Measurements from ENCODE around the gene SLC6A1. TPM values are rescaled to one million over a fixed set of nuclear protein-coding genes. Genes with fewer than 3 reads are reported as not detected.

Gene SLC6A1
- total RNA-seq, 2 donors from 2014 or later = 0.05 to 0.21 TPM

GRCh38 chr3:11010426-11011165 is 18.0 kb downstream of the SLC6A1 start:
- no peak for TF ChIP-seq CTCF (IDR thresholded peaks at IDR 0.05)
- no peak for DNase-seq
- no peaks in the 10 kb centered on the region for H3K9me3 ChIP-seq
- intact Hi-C loops (cut with DNase I) = no loop called here
- H3K9ac ChIP-seq (ENCODE audit: low read depth in 2 of 2, low read length in 2 of 2) = no peak overlapping the region
- no peaks in the 10 kb centered on the region for H3K4me1 ChIP-seq
- H3K27me3 ChIP-seq = no peaks in the 10 kb centered on the region
- no peak overlapping the region for H3K4me3 ChIP-seq
- H3K27ac ChIP-seq = no peak overlapping the region
- H3K36me3 ChIP-seq = no peaks in the 10 kb centered on the region

GRCh38 chr3:11014253-11014652 is 21.7 kb downstream of the SLC6A1 start:
- Histone ChIP-seq H3K4me3 (no peak overlapping the region), H3K9ac (ENCODE audit: low read depth in 2 of 2, low read length in 2 of 2) (no peak overlapping the region), H3K27ac (no peak overlapping the region), H3K27me3 (no peaks in the 10 kb centered on the region), H3K4me1 (no peaks in the 10 kb centered on the region), H3K9me3 (no peaks in the 10 kb centered on the region), H3K36me3 (no peaks in the 10 kb centered on the region)
- DNase-seq = no peak
- intact Hi-C loops (cut with DNase I) = no loop called here
- no peak for TF ChIP-seq CTCF (IDR thresholded peaks at IDR 0.05)

GRCh38 chr3:11014752-11015151 is 22.2 kb downstream of the SLC6A1 start:
- intact Hi-C loops (cut with DNase I) = no loop called here
- H3K9me3 ChIP-seq = no peaks in the 10 kb centered on the region
- H3K36me3 ChIP-seq = no peaks in the 10 kb centered on the region
- H3K27me3 ChIP-seq = no peaks in the 10 kb centered on the region
- no peak overlapping the region for H3K27ac ChIP-seq
- H3K9ac ChIP-seq (ENCODE audit: low read depth in 2 of 2, low read length in 2 of 2) = no peak overlapping the region
- no peaks in the 10 kb centered on the region for H3K4me1 ChIP-seq
- TF ChIP-seq CTCF (IDR thresholded peaks at IDR 0.05) = no peak
- no peak for DNase-seq
- H3K4me3 ChIP-seq = no peak overlapping the region

- Histone ChIP-seq H3K27me3 (no peaks in the 10 kb centered on the region), H3K9ac (ENCODE audit: low read depth in 2 of 2, low read length in 2 of 2) (no peak overlapping the region), H3K27ac (no peak overlapping the region), H3K4me1 (no peaks in the 10 kb centered on the region), H3K36me3 (no peaks in the 10 kb centered on the region), H3K9me3 (no peaks in the 10 kb centered on the region), H3K4me3 (no peak overlapping the region)
- no peak for DNase-seq
- no peak for TF ChIP-seq CTCF (IDR thresholded peaks at IDR 0.05)
- intact Hi-C loops (cut with DNase I) = no loop called here
Measured at GRCh38 chr3:11015369-11015768, 22.8 kb downstream of the SLC6A1 start.

GRCh38 chr3:11016727-11017126 is 24.2 kb downstream of the SLC6A1 start:
- no peak overlapping the region for H3K9ac ChIP-seq (ENCODE audit: low read depth in 2 of 2, low read length in 2 of 2)
- no peak overlapping the region for H3K27ac ChIP-seq
- H3K4me1 ChIP-seq = no peaks in the 10 kb centered on the region
- H3K9me3 ChIP-seq = no peaks in the 10 kb centered on the region
- no peaks in the 10 kb centered on the region for H3K36me3 ChIP-seq
- H3K27me3 ChIP-seq = no peaks in the 10 kb centered on the region
- no peak for DNase-seq
- H3K4me3 ChIP-seq = no peak overlapping the region
- intact Hi-C loops (cut with DNase I) = no loop called here
- no peak for TF ChIP-seq CTCF (IDR thresholded peaks at IDR 0.05)
